Measurements from ENCODE around the gene ACTL7A.
"Not testable (repeated sequence)": the region's sequence is repeated elsewhere in the genome, so short reads cannot be mapped to it uniquely, and the experiment has no call there.

Gene ACTL7A

DNA sequence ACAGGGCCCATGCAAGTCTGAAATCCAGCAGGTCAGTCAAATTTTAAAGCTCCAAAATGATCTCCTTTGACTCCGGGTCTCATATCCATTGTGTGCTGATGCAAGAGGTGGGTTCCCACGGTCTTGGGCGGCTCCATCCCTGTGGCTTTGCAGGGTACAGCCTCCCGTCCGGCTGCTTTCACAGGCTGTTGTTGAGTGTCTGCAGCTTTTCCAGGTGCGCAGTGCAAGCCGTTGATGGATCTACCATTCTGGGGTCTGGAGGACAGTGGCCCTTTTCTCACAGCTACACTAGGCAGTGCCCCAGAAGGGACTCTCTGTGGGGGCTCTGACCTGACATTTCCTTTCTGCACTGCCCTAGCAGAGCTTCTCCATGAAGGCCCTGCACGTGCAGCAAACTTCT lies 13.8 kb upstream of the ACTL7A start:
- DNase-seq (ENCODE audit: low read depth in 3 of 3, low spot score in 1 of 3), result not testable (repeated sequence)

DNA sequence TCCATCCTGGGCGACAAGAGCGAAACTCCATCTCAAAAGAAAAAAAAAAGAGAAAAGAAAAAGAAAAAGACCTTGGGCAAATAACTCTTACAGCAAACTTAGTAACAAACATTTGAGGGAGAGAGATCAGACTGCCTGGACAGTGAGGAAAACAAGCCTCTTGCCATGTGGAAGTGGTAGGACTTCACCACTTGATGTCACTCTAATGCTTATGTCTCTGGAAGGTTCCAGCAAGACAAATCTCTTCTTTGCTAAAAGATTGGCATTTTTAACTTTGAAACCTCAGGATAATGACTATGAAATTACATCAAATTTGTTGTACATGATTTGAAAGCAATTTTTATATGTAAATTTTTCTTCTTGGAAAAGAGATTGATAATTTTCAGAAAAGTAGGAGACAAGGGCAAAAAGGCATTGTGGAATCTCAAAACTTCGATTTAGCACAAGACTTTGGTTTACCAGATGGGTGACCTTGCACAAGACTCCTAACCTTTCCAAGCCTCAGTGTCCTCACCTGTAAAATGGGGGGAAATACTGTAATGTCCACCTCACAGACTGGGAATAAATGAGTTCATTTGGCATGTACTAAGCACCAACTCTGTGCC lies 11.7 kb upstream of the ACTL7A start:
- no peak for DNase-seq (ENCODE audit: low read depth in 3 of 3, low spot score in 1 of 3)

DNA sequence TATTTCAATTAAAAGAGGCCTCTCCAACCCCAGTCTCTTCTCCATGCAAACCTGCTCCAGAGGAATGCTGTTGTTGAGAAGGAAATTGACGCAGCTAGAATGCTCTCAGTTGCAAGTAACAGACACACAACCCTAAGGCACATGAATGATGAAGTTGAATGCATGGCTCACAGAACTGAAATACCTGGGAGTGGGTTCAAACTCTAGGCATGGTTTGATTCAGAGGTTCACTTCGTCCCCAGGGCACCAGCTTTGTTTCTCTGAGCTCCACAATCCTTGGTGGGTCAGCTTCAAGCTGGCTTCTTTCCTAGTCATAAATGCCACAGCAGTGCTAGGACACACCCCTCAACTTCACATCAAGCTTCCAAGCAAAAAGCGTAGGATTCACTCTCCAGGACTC lies 10.9 kb upstream of the ACTL7A start:
- DNase-seq (ENCODE audit: low read depth in 3 of 3, low spot score in 1 of 3), result no peak

DNA sequence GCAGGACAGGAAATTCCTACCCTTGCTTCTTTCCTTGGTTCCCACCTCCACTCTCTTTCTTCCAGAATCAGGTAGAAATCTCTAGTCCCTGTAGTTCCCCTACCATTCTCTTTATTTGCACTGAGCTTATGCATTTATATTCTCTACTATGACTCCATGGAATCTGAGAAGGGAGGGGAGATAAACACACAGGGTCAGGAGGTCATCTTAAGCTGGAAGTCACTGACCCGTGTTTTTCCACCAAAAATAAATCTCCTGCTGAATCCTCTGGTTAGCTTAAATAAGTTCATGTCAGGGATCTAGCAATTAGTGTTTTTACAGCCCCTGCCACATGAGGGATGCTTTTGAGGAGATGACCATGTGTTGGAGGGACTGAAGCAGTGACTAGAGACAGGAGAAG lies 10.0 kb upstream of the ACTL7A start:
- DNase-seq (ENCODE audit: low read depth in 3 of 3, low spot score in 1 of 3), result no peak

DNA sequence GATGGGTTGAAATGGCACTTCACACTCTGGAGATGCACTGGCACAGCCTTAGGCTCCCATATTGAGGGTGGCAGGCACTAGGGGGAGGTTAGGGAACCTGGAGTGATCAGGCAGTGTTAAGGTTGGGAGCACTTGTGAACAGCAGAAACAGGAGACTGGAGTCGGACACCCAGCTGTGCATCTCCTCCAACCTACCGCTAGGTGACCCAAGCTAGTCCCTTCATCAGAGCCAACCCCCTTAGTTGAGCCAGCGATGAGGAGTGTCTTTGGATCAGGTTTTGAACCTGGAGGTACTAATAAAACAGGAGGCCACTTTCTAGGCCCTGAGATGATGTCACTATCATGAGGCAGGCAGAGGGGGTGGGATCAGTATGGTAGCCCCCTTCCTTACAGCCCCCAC lies 8.0 kb upstream of the ACTL7A start:
- DNase-seq (ENCODE audit: low read depth in 3 of 3, low spot score in 1 of 3), result no peak

DNA sequence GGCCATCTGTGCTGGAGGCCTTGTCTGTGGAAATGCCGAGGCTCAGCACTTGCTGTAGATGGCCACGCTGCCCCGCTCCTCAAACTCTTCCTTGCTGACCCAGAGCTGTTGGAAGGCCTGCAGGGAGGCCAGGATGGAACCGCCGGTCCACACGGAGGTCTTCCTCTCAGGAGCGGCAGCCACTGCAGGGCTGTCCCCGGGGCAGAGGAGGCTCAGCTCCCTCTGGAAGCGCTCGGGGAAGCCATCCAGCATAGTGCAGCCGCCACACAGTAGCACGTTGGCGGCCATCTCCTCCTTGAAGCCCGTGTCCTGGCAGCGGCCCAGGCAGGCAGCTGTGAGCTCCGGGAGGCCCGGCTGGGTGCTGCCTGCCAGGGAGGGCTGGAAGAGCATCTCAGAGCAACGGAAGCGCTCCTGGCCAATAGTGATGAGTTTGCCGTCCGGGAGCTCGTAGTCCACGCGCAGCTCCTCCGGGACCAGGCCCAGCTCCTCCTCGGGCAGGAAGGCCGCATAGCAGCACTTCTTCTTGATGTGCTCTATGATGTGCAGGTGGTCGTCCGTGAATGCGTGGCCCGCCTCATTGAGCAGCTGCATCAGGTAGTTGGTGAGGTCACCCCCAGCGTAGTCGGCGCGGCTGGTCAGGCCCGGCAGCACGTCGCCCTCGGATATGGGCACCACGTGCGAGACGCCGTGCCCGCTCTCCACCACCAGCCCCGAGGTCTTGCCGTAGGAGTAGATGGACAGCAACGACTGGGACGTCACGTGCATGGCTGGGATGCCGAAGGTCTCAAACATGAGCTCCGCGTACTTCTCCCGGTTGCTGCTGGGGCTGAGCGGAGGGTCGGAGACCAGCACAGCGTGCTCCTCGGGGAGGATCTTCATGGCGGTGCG lies 7.2 kb upstream of the ACTL7A start:
- DNase-seq (ENCODE audit: low read depth in 3 of 3, low spot score in 1 of 3), result no peak

DNA sequence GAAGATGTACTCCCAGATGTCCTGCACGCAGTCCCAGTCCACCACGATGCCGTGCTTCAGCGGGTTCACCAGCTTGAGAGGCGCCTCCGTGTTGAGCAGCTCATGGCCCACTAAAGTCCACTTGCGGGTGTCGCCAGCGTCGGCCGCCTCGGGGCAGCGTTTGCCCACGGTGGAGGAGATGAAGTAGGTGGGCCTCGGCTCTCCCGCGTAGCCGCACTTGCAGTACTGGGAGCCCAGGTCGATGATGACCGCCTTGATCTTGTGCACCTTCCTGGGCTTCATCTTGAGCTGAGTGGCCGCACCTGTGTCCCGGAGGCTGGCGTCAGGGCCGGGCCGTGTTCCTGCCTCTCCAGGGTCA lies 6.6 kb upstream of the ACTL7A start:
- no peak for DNase-seq (ENCODE audit: low read depth in 3 of 3, low spot score in 1 of 3)

DNA sequence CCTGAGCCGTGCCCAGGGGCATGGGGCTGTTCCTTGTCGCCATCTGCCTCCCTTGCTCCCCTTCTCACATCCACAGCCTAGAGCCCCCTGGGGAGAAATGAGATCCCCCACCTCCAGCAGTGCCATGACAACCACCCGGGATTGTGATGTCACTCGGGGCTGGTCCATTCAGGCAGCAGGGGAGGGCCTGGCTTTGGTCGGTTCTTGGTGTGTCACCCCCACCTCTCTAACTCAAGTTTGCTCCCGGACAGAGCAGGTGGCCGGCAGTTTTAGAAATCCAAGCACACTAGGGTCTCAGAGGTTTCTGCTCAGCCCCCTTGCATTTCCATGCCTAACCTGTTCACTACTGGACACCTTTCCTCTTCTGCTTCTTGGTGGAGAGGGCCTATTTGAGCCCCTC lies 6.2 kb upstream of the ACTL7A start, which contains the start of gene ACTL7B:
Gene ACTL7B (minus strand): TSS at position 99 of the 400 bp plus-strand sequence. CDS start 56 bp downstream, at position 43.
- DNase-seq (ENCODE audit: low read depth in 3 of 3, low spot score in 1 of 3), result no peak

DNA sequence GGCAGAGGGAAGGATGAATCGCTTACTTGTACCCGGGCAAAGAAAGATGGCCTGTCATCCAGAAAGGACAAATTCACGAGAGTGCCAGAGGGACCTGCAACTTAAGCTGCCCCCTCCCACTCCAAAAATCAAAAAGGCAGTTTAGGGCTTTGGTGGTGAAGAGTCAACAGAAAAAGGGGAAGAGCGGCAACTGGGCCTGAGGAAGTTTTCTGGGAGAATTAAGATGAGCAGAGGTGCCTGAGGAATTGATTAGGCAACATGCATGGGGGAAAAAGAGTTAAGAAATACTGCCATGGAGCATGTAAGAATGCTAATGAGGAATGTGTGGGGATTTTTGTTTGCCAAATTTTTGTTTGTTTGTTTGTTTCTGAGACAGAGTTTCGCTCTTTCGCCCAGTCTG lies 4.5 kb upstream of the ACTL7A start:
- DNase-seq (ENCODE audit: low read depth in 3 of 3, low spot score in 1 of 3), result no peak

DNA sequence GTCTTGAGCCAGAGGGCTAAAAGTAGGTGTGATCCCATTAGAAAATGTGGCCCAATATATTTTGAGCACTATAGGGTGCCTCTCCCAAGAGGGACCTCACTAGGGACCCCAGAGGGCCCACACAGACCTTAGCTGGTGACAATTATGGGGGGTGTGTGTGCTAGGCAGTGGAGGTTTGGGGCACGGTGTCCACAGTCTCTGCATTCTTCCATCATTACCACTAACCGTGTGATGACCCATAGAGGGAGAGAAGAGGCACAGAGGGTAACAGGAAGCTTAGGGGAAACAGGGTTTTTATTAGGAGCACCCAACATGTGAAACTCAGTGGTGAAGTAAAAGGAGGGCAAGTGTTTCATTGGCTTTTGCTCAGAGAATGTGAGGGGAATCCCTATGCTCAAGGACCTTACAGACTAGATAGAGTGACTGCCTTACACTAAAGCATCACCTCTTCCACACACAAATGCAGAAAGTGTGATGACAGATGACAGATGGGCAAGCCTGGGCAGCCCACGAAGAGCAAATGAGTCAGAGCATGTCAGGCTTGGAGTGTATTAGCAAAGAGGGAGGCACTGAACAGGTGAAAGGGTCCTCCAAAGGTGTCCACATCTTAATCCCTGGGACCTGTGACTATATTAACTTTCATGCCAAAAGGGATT lies 2.5 kb upstream of the ACTL7A start:
- no peak for DNase-seq (ENCODE audit: low read depth in 3 of 3, low spot score in 1 of 3)

DNA sequence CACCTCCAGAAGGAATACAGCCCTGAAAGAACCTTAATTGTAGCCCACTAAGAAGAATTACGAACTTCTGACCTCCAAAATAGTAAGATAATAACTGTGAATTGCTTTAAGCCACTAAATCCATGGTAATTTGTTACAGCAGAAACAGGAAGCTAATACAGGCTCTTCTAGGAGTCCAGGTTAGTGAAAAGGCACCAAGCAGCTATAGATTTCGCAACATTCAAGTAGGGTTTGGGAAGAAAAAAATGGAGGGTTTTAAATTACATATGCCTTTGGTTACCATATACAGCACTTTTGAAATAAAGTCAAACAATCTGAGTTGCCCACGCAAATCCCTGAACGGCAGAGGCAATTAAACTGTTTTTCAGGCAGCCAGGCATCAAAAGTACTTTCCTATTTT lies 1.7 kb upstream of the ACTL7A start:
- no peak for DNase-seq (ENCODE audit: low read depth in 3 of 3, low spot score in 1 of 3)

DNA sequence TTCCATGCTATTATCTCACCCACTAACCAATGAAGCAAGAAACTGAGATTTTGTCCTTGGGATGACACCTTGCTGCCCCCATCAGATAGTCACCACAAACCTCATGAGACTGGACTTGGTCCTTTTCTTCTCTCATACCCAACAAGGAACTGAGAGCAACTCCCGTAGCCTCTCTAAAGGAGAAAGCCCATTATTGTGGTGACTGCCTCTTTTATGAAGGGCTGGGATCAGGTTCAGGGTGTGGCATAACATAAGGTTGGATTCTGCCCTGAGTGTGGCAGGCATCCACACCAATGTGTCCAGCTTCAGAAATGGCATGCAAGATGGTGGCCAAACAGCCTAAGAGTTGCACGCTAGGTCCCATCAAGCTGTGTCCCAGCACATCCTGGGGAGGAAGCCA lies 1.3 kb upstream of the ACTL7A start:
- no peak for DNase-seq (ENCODE audit: low read depth in 3 of 3, low spot score in 1 of 3)

DNA sequence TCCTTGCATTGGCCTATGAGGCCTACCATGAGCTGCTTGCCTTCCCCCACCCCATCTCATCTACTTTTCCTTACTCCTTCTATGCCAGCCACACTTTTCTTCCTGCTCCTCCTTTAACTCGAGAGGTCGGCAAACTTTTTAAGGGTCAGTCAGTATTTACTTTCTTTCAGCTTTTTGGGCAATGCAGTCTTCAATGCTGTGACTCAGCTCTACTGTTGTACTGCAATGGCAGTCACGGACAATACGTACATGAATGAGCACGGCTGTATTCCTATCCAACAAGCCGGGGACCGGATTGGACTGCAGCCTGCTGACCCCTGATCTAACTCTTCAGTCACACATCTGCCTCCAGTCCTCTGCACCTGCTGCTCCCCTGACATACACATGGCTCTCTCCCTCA lies 602 bp upstream of the ACTL7A start:
- no peak for DNase-seq (ENCODE audit: low read depth in 3 of 3, low spot score in 1 of 3)

DNA sequence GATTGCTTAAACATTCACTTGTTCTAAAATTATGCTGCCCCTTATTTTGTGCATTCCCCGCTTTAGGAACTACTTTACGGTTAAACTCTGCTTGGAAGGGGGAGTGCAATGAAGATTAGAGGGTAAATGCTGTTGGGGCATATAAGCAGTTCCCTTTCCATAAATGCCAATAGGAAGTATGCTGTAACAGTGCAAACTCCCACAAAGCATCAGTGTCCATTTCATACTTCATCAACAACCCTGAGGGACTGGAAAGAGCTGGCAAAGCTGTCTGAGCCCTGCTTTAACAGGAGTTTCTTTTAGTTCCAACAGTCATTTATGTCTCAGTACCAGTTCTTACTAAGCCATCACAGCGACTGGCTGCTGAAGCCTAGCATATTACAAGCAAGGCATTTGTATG lies 1.8 kb downstream of the ACTL7A start:
- DNase-seq (ENCODE audit: low read depth in 3 of 3, low spot score in 1 of 3), result no peak

DNA sequence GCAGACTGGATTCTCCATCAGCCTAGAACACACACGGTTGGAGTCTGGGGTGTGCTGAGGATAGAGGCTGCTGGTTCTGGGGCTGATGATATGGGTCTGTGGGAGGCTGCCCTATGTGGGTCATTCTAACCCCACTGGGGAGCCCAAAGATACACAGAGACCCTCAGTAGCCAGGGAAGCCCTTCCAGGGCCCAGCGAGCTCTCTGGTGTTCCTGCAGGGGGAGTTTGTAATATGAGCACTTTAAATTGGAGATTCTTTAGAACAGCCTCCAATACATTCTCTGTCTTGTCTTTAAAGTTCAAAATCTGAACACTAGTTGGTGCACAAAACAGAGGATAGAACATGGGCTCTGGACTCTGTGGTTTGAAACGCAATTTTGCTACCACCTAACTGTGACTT lies 2.4 kb downstream of the ACTL7A start:
- DNase-seq (ENCODE audit: low read depth in 3 of 3, low spot score in 1 of 3), result no peak

DNA sequence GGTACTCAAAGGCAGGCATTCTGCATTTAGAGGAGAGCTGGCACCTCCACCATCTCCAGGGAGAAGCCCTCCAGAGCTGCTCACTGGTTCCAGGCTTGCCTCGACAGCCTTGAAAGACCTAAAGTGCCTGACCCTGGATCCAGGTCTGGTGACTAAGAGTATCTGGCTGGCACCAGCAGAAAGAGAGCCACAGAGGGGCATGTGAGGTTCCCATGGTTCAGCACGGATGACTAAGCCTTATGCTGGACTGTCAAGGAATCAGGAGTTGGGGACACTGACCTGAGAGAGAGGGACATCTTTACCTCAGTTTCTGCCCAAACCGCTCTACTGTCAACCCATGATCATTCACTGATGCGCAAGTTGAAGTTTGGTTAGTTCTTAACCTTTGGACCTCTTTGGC lies 3.0 kb downstream of the ACTL7A start:
- no peak for DNase-seq (ENCODE audit: low read depth in 3 of 3, low spot score in 1 of 3)

DNA sequence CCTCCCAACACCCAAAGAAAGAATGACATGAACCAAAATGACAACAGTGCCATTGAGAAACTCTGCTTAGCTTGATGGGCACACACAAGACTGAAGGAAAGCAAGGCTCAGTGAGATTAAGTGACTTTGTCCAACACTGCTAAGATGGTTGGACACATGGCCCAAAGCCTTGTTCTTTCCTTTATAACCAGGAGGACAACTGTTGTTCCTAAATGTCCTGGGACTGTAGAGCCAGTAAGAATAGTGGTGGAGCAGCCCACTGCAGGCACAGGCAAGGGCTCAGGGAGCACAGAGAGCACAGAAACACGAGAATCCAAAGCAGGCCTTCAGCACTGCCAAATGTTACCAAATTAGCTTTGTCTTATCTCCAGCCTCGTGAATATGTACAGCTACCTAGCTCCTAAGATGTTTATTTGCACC lies 3.9 kb downstream of the ACTL7A start:
- DNase-seq (ENCODE audit: low read depth in 3 of 3, low spot score in 1 of 3), result no peak

DNA sequence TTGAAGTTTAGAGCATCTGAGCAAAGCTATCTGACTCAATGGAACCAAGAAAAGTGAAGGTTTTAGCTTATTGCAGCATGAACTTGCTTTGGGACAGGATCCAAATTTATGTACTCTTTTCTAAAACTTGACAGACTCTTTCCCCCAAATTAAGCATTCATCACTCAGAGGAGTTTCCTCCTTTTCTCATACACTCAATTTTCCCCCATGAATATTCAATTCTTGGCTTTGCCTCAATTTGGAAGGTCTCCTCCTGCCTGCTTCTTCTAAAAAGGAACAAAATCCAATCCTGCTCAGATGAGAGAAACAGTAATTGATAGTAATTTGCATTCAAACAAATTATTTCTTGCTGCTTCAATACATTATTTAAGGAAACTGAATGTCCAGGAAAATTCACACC lies 5.0 kb downstream of the ACTL7A start:
- DNase-seq (ENCODE audit: low read depth in 3 of 3, low spot score in 1 of 3), result no peak

DNA sequence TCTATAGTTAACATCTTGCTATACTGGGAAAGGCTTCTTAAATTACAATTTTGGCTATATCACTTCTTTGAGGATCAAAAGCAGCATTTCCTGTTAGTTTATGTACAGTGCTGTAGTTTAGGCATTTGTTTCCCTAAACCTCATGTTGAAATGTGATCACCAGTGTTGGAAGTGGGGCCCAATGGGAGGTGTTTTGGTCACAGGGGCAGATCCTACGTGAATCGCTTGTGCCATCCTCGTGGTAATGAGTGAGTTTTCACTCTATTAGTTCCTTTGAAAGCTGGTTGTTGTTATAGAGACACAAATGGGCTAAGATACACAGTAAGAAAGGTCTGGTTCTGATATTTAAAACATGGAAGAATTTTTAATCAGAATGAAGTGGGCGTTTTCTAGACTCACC lies 5.8 kb downstream of the ACTL7A start:
- DNase-seq (ENCODE audit: low read depth in 3 of 3, low spot score in 1 of 3), result no peak

DNA sequence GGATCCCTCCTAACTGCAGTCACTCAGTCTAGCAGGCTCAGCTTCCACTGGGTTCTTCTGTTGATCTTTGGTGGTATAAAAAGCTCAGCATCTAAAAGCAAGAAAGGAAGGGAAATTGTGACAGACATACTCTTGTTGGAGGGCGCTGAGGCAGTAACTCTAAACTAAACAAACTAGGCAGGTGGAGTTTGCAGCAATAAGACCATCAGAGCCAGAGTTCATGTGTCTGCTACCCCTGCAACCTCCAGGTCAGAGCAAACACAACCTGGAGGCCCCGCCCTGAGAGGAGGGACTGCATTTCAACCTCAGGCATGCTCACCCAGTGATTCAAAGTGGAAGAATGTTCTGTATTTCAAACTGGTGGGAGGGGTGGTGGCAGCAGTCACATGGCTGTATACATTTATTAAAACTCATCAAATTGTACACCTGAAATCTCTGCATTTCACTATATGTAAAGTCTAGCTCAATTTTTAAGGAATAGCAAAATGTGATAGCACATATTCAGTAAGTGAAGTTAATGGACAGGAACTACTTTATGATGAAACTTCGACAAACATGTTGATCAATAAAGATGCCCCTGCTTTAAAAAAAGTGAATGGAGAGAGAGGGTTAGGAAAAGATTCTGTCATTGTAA lies 7.1 kb downstream of the ACTL7A start:
- DNase-seq (ENCODE audit: low read depth in 3 of 3, low spot score in 1 of 3), result no peak

DNA sequence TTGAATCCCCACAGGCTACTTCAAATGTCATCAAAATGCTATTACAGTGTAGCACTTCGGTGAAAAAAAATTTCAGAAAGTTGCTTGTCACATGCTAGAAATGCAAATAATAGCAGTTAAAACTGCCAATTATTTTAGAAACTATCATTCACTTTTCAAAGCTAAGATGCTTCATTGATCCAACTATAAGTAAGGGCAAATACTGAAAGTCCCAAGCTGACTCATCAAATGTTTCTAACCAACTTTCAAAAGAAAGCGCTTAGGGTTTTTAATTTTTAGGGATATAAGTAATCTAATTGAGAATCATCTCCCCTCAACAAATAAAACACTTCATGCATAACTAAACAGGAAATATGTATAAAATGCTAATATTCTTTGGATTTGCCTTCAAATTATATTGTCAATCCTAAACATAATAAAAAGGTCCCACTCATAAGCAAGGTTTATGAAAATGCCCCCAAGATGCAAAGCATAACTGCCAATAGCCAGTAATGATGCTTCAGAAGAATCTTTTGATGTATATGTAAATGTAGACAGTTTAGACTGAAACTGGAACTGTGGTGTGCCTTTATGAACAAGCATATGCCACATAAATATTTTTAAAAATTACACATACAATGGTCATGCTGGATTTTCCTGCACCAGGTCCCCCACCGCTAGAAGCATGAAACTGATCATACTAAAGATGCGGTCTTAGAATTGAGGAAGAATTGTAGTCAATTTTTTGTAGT lies 12.2 kb downstream of the ACTL7A start:
- DNase-seq (ENCODE audit: low read depth in 3 of 3, low spot score in 1 of 3), result no peak

All from stimulated activated CD4-positive, alpha-beta T cell treated with anti-CD3 and anti-CD28 coated beads, TNF-alpha, amount 100 ng/mL, for 1 hour (primary cell).